Esophagus squamous epithelium (tissue), 5 donors: ENCODE data around the gene CADM1. TPM values are rescaled to one million over a fixed set of nuclear protein-coding genes. Genes with fewer than 3 reads are reported as not detected.

Source experiments
- DNase-seq: peaks from one replicate; lab custom pipeline; 2025; lab: John Stamatoyannopoulos, UW
- H3K27ac ChIP-seq, 4 donors: fragments of 200-600 bp; sonication (generic); one replicate each; pipeline ENCODE4 v1.5.1; 2016 to 2019; ENCODE audit warnings: mild to moderate bottlenecking in 1 of 4
- H3K27me3 ChIP-seq, 4 donors: fragments of 200-600 bp; sonication (generic); 1 replicate in 3 of 4; 2 replicates in 1 of 4; pipeline versions ENCODE4 v1.5.1 to v1.6.0; 2017 to 2021; ENCODE audit warnings: antibody characterized with exemption in 1 of 4
- H3K36me3 ChIP-seq, 3 donors: fragments of 200-600 bp; sonication (generic); one replicate each; pipeline ENCODE4 v1.5.1; 2016 to 2019
- H3K4me1 ChIP-seq, 3 donors: fragments of 200-600 bp; sonication (generic); one replicate each; pipeline ENCODE4 v1.5.1; 2017 to 2019
- H3K4me3 ChIP-seq, 4 donors: fragments of 200-600 bp; sonication (generic); 1 replicate in 3 of 4; 2 replicates in 1 of 4; pipeline ENCODE4 v1.5.1; 2016 to 2019; ENCODE audit warnings: mild to moderate bottlenecking in 2 of 4, moderate library complexity in 1 of 4
- H3K9me3 ChIP-seq, 3 donors: fragments of 200-600 bp; sonication (generic); one replicate each; pipeline ENCODE4 v1.5.1; 2016 to 2019
- POLR2A ChIP-seq, 4 donors: fragments of 450-650 bp; IDR thresholded peaks; one replicate each; pipeline ENCODE4 v1.6.1; 2017; ENCODE audit warnings: antibody characterized with exemption in 4 of 4, mild to moderate bottlenecking in 4 of 4, moderate library complexity in 3 of 4
- WGBS, 2 donors: methylation state at CpG; one replicate each; pipeline ENCODE4 v1.1.5; 2018; 5-methylcytosine and 5-hydroxymethylcytosine counted together
- intact Hi-C: fragments of 100-400 bp; cut with DNase I; formaldehyde crosslinking; loops from one replicate; pipeline ENCODE4 v1.15.0; 2022
- total RNA-seq, 4 donors: library from RNA; depleted of rRNA; stranded (reverse); fragments of >200 nt; gene quantifications; one replicate each; pipeline ENCODE4 v1.1.0, GENCODE V29; 2016
- TF ChIP-seq, protein P1 (sequence below), 6 experiments: fragments of 450-650 bp in 4 of 6; fragments of 200-600 bp in 2 of 6; sonication (generic) in 2 of 6; IDR thresholded peaks; one replicate each; pipeline ENCODE4 v1.5.1; 2016 to 2019; ENCODE audit warnings: antibody characterized with exemption in 6 of 6, mild to moderate bottlenecking in 4 of 6, moderate library complexity in 4 of 6
- donor health status: DM: yes; HTN: yes; CAD: no.

Gene CADM1
- total RNA-seq, 4 donors from 2014 or later, result 1.7 to 15.1 (median 8.3) TPM

DNA sequence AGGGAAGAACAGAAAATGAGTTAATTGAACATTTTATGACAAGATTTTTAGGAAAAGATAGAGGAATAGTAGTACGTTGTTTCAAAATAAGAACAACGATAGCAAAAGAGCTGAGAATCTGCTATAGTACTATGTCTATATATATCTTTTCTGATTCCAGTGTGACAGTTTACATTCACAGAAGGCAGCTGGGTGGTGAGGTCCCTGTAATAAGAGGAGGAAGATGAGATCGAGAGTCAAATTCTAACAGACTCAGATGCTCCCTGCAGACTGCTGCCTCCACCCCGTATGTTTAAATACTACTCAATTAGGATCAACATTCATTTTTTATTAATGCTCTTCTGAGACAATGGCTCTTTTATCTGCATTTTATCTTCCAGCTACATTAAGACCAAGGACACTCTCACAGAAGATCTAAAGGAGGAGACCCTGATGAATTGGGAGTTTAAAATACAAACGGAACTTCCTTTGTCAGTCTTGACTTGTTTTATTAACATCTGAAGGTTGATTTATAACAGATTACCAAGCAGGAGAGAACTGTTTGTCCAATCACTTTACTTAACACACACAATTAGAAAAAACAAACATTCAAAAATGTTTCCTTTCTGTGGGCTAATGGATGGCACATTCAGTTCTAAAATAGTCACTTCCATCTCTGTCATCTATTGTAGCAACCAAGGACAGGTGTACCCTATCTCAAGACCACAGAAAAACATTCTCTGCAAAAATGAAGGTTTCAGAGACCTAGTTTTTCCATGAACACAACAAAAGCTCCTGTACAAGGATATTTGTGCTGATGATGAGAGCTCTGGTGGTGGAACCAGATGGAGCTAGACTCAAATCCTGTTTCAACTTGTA is 240.2 kb downstream of the CADM1 start:
- no peak overlapping the region for H3K27ac ChIP-seq
- H3K4me1 ChIP-seq, result no peaks in the 10 kb centered on the region
- no peaks in the 10 kb centered on the region for H3K9me3 ChIP-seq
- TF ChIP-seq, protein P1, sequence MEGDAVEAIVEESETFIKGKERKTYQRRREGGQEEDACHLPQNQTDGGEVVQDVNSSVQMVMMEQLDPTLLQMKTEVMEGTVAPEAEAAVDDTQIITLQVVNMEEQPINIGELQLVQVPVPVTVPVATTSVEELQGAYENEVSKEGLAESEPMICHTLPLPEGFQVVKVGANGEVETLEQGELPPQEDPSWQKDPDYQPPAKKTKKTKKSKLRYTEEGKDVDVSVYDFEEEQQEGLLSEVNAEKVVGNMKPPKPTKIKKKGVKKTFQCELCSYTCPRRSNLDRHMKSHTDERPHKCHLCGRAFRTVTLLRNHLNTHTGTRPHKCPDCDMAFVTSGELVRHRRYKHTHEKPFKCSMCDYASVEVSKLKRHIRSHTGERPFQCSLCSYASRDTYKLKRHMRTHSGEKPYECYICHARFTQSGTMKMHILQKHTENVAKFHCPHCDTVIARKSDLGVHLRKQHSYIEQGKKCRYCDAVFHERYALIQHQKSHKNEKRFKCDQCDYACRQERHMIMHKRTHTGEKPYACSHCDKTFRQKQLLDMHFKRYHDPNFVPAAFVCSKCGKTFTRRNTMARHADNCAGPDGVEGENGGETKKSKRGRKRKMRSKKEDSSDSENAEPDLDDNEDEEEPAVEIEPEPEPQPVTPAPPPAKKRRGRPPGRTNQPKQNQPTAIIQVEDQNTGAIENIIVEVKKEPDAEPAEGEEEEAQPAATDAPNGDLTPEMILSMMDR (IDR thresholded peaks at IDR 0.05), result no peak
- no peak for TF ChIP-seq POLR2A (IDR thresholded peaks at IDR 0.05)
- 53 to 68% methylated on average over 5 of the region's 5 CpGs for WGBS, 2 donors
- intact Hi-C loops, result no loop called here
- H3K27me3 ChIP-seq, result no peaks in the 10 kb centered on the region
- H3K36me3 ChIP-seq, result no peaks in the 10 kb centered on the region
- no peak overlapping the region for H3K4me3 ChIP-seq
- DNase-seq, result no peak

DNA sequence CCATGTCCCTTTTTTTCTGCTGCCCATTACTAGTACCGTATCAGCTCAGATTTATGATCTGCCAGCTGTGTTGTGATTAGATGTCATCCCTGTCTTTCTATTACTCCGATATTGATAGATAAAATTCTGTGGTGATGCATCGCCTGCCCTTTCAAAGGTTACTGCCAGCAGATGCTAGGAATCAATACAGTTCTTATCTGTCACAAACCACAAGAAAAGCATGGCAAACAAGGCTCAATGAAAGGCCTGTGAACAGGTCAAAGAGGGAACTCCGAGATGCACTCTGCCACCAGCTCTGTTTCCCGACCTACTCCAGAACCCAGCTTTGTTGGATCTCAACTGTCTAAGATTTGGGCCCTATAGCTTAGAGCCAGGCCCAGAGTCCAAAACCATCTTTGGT is 246.0 kb downstream of the CADM1 start:
- intact Hi-C loops, result no loop called here
- Histone ChIP-seq H3K9me3 (no peaks in the 10 kb centered on the region), H3K27me3 (no peaks in the 10 kb centered on the region), H3K36me3 (no peaks in the 10 kb centered on the region), H3K4me1 (no peaks in the 10 kb centered on the region), H3K4me3 (no peak overlapping the region), H3K27ac (no peak overlapping the region)
- no peak for DNase-seq
- WGBS, 2 donors, result 77 to 90% methylated on average over 5 of the region's 5 CpGs
- TF ChIP-seq, protein P1 (IDR thresholded peaks at IDR 0.05), result no peak
- no peak for TF ChIP-seq POLR2A (IDR thresholded peaks at IDR 0.05)

DNA sequence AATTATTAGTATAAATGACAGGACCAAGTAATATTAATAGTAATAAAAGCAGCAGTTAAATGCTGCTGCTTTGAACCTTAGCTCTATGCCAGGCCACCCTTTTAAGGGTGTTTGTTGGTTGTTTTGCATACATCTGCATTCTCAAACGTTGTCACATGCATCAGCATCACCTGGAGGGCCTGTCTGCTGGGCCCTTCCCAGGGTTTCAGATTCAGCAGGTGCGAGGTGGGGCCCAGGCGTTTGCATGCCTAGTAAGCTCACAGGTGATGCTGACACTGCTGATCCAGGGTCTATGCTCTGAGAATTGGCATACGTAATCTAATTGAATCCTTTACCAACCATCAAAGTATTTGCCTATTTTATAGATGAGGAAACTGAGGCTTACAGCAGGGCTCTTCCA is 246.5 kb downstream of the CADM1 start:
- Histone ChIP-seq H3K4me3 (no peak overlapping the region), H3K27ac (no peak overlapping the region), H3K27me3 (no peaks in the 10 kb centered on the region), H3K36me3 (no peaks in the 10 kb centered on the region), H3K4me1 (no peaks in the 10 kb centered on the region), H3K9me3 (no peaks in the 10 kb centered on the region)
- 59 to 66% methylated on average over 3 to 4 of the region's 4 CpGs for WGBS, 2 donors
- TF ChIP-seq, protein P1 (IDR thresholded peaks at IDR 0.05), result no peak
- TF ChIP-seq POLR2A (IDR thresholded peaks at IDR 0.05), result no peak
- intact Hi-C loops, result no loop called here
- DNase-seq, result no peak

GRCh38 chr11:115257270-115257669 is 246.9 kb downstream of the CADM1 start:
- no peaks in the 10 kb centered on the region for H3K27me3 ChIP-seq
- H3K27ac ChIP-seq, result no peak overlapping the region
- H3K36me3 ChIP-seq, result no peaks in the 10 kb centered on the region
- intact Hi-C loops, result no loop called here
- no peak for TF ChIP-seq POLR2A (IDR thresholded peaks at IDR 0.05)
- TF ChIP-seq, protein P1 (IDR thresholded peaks at IDR 0.05), result no peak
- H3K4me1 ChIP-seq, result no peaks in the 10 kb centered on the region
- no peaks in the 10 kb centered on the region for H3K9me3 ChIP-seq
- no peak for DNase-seq
- H3K4me3 ChIP-seq, result no peak overlapping the region

- H3K27me3 ChIP-seq, result no peaks in the 10 kb centered on the region
- no peak overlapping the region for H3K4me3 ChIP-seq
- no peaks in the 10 kb centered on the region for H3K4me1 ChIP-seq
- H3K9me3 ChIP-seq, result no peaks in the 10 kb centered on the region
- H3K36me3 ChIP-seq, result no peaks in the 10 kb centered on the region
- H3K27ac ChIP-seq, result no peak overlapping the region
- 52 to 61% methylated on average over 7 of the region's 7 CpGs for WGBS, 2 donors
- TF ChIP-seq, protein P1 (IDR thresholded peaks at IDR 0.05), result no peak
- TF ChIP-seq POLR2A (IDR thresholded peaks at IDR 0.05), result no peak
- DNase-seq, result no peak
- intact Hi-C loops, result no loop called here
Measured at GRCh38 chr11:115256397-115257197, 247.6 kb downstream of the CADM1 start.
